Measurements from ENCODE around the gene NOP14. TPM values are rescaled to one million over a fixed set of nuclear protein-coding genes. Genes with fewer than 3 reads are reported as not detected.

Gene NOP14
- total RNA-seq (2022; extraction: Qiagen RNA extraction; ENCODE audit: low read depth), result 28.0 to 32.3 TPM (median 29.5 TPM) in 5 replicates

DNA sequence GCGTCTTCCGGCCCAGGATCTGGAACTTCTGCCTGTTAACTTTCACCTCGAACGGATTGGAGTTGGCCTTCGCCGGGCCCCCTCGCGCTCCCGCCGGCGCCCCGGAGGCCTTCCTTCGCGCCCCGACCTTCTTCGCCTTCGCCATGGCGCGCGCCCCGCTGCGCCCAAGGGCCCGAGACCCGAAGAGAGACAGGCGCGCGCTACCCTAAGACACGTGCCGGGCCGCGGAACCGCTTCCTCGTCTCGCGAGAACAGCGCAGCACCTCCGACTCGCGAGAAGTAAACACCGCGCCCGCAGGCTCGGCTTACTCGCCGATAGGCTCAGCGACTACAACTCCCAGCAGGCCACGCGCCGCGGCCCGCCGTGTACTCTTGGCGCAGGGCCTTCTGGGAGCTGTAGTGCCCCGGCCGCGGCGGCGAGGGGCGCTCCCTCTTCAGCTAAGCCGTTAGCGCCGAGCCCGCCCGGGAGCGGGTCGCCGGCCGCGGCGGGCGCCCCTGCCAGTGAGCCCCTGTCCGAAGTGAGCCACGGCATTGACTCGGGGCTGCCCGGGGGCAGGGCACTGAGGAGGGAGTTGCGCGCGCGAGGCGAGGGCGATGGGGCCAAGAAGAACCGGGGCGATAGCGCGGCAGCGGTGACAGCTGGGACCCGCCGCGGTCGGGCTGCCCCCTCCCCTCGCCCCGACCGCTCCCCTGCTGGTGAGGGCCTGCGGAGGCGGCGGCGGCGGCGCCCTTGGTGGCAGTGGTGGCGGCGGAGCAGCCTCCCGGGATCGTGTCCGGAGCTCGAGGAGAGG, at the start of gene NOP14, which contains the start of gene GRK4:
Gene NOP14 (minus strand): TSS at position 232 of the 791 bp plus-strand sequence. CDS start 87 bp downstream, at position 145.
Gene GRK4 (plus strand): TSS at position 397 of the 791 bp plus-strand sequence. CDS start 500 bp downstream, outside the sequence.

Other genes with a start within 250 kb of the NOP14 start
- gene TNIP2, start 207.1 kb downstream of the NOP14 start, total RNA-seq (2022; extraction: Qiagen RNA extraction; ENCODE audit: low read depth), result 31.0 to 42.8 TPM (median 42.0 TPM) in 5 replicates
- 2.1 to 5.5 TPM (median 3.4 TPM) in 5 replicates for gene SH3BP2, start 170.3 kb downstream of the NOP14 start, total RNA-seq (2022; extraction: Qiagen RNA extraction; ENCODE audit: low read depth)
- gene ADD1, start 119.6 kb downstream of the NOP14 start, total RNA-seq (2022; extraction: Qiagen RNA extraction; ENCODE audit: low read depth), result 66.0 to 88.1 TPM (median 82.7 TPM) in 5 replicates
- 1.5 to 2.0 TPM (median 1.6 TPM) in 5 replicates for gene GRK4, start 165 bp upstream of the NOP14 start, total RNA-seq (2022; extraction: Qiagen RNA extraction; ENCODE audit: low read depth)
- not detected in 5 replicates for gene HTT-AS, start 111.1 kb upstream of the NOP14 start, total RNA-seq (2022; extraction: Qiagen RNA extraction; ENCODE audit: low read depth)
- 11.0 to 16.7 TPM (median 13.5 TPM) in 5 replicates for gene HTT, start 111.3 kb upstream of the NOP14 start, total RNA-seq (2022; extraction: Qiagen RNA extraction; ENCODE audit: low read depth)

All from A549 treated with RU486 at 1 μM for 4 hours (cell line).